Peyer's patch (tissue), 4 donors: ENCODE data around the gene GSX1. TPM values are rescaled to one million over a fixed set of nuclear protein-coding genes. Genes with fewer than 3 reads are reported as not detected.

Source experiments
- DNase-seq, 3 donors: peaks; one replicate each; pipeline ENCODE4 v3.0.0-alpha.2; 2017 to 2019
- H3K27ac ChIP-seq, 4 donors: fragments of 200-600 bp; sonication (generic); one replicate each; pipeline ENCODE4 v1.5.1; 2016 to 2019
- H3K27me3 ChIP-seq, 2 donors: fragments of 200-600 bp; sonication (generic); one replicate each; pipeline ENCODE4 v1.5.1; 2019
- H3K36me3 ChIP-seq, 3 donors: fragments of 200-600 bp; sonication (generic); one replicate each; pipeline ENCODE4 v1.5.1; 2016 to 2019
- H3K4me1 ChIP-seq, 4 donors: fragments of 200-600 bp; sonication (generic); one replicate each; pipeline ENCODE4 v1.5.1; 2016 to 2019
- H3K4me3 ChIP-seq, 4 donors: fragments of 200-600 bp; sonication (generic); 1 replicate in 3 of 4; 2 replicates in 1 of 4; pipeline ENCODE4 v1.5.1; 2016 to 2019; ENCODE audit warnings: mild to moderate bottlenecking in 1 of 4
- H3K9me3 ChIP-seq, 4 donors: fragments of 200-600 bp; sonication (generic); one replicate each; pipeline ENCODE4 v1.5.1; 2016 to 2019; ENCODE audit warnings: mild to moderate bottlenecking in 1 of 4
- CTCF ChIP-seq, 6 experiments: fragments of 450-650 bp in 4 of 6; fragments of 200-600 bp in 2 of 6; sonication (generic) in 1 of 6; IDR thresholded peaks; one replicate each; pipeline ENCODE4 v1.5.1; 2017 to 2019; ENCODE audit warnings: antibody characterized with exemption in 6 of 6, mild to moderate bottlenecking in 3 of 6, moderate library complexity in 1 of 6
- POLR2A ChIP-seq, 2 donors: fragments of 450-650 bp; IDR thresholded peaks; one replicate each; pipeline ENCODE4 v1.5.1; 2017; ENCODE audit warnings: antibody characterized with exemption in 2 of 2, mild to moderate bottlenecking in 2 of 2, moderate library complexity in 2 of 2
- total RNA-seq, 4 donors: library from RNA; depleted of rRNA; stranded (reverse); fragments of >200 nt; gene quantifications; one replicate each; pipeline ENCODE4 v1.1.0, GENCODE V29; 2016

The GSX1 gene
- total RNA-seq, 4 donors from 2014 or later: not detected

- Histone ChIP-seq H3K4me3 (no peak overlapping the region), H3K4me1 (peaks cover 0 to 27% (median 15%) of the 10 kb centered on the region in 4 donors), H3K36me3 (no peaks in the 10 kb centered on the region), H3K27me3 (peaks cover 0 to 66% of the 10 kb centered on the region in 2 donors), H3K27ac (no peak overlapping the region), H3K9me3 (no peaks in the 10 kb centered on the region)
- DNase-seq: no peak
- no peak for TF ChIP-seq CTCF (IDR thresholded peaks at IDR 0.05)
- no peak for TF ChIP-seq POLR2A (IDR thresholded peaks at IDR 0.05)
Observed at GRCh38 chr13:27794921-27795717, 2.8 kb downstream of the GSX1 start.

GRCh38 chr13:27795718-27796019 lies 3.4 kb downstream of the GSX1 start:
- Histone ChIP-seq H3K4me3 (no peak overlapping the region), H3K36me3 (no peaks in the 10 kb centered on the region), H3K27ac (no peak overlapping the region), H3K9me3 (no peaks in the 10 kb centered on the region), H3K27me3 (peaks cover 0 to 63% of the 10 kb centered on the region in 2 donors), H3K4me1 (peaks cover 0 to 22% (median 10%) of the 10 kb centered on the region in 4 donors)
- TF ChIP-seq CTCF (IDR thresholded peaks at IDR 0.05) (no peak), POLR2A (IDR thresholded peaks at IDR 0.05) (no peak)
- no peak for DNase-seq

DNA sequence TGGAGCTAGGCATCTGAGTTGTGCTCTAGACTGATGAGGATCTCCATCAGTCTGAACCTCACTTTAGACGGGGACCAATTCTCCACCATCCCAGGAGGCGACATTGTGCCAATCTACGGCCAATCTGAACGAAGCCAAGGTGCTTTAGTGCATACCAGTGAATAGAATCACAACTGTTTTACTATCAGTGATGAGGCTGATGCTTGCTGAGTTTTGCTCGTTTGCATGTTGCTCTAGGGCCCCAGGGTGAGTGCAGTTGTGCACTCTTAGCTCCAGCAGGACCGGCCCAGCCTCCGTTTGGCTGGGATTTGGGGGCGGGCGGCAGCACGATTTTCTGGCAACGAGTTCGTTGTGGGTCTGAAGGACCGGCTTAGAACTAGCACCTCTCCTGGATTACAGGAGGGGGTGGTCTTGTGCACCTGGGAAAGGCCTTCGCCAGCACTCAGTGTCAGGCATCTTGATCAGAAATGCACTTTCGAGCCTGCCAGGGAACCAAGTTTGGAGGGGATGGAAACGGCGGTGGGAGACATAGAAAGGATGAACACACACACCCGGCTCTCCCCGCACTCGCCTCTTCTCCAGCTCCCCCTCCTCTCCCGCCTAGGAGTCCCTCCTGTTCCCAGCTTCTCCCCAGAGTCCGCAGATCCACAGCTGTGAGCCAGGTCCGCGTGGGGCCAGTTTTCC lies 4.4 kb downstream of the GSX1 start:
- no peak overlapping the region for H3K4me3 ChIP-seq
- TF ChIP-seq POLR2A (IDR thresholded peaks at IDR 0.05) (no peak), CTCF (IDR thresholded peaks at IDR 0.05) (no peak)
- H3K27me3 ChIP-seq: peaks cover 0 to 52% of the 10 kb centered on the region in 2 donors
- H3K27ac ChIP-seq: no peak overlapping the region
- no peaks in the 10 kb centered on the region for H3K9me3 ChIP-seq
- no peaks in the 10 kb centered on the region for H3K36me3 ChIP-seq
- H3K4me1 ChIP-seq: peaks cover 0 to 11% (median 2%) of the 10 kb centered on the region in 4 donors
- DNase-seq: no peak

DNA sequence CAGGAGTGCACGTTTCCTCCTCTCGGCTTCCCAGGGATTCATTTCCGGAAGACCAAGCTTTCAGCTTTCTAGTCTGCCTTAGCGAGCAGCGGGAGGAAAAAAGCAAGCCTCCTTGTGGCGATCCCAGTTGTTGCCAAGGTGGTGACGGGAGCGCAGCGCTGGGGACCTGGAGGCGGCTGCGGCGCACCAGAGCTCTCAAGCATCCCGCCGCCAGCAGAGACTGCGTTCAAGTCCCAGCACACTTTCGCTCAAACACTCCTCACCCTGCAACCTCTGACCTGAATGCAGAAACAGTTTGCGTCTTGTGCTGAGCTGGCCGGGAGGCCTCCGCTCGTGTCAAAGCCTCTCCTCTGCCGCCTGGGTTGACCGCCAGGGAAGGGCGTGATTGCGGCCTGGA lies 4.9 kb downstream of the GSX1 start:
- Histone ChIP-seq H3K36me3 (no peaks in the 10 kb centered on the region), H3K27ac (no peak overlapping the region), H3K27me3 (peaks cover 0 to 47% of the 10 kb centered on the region in 2 donors), H3K9me3 (no peaks in the 10 kb centered on the region), H3K4me3 (no peak overlapping the region), H3K4me1 (peaks cover 0 to 6% (median 0%) of the 10 kb centered on the region in 4 donors)
- DNase-seq: no peak
- TF ChIP-seq POLR2A (IDR thresholded peaks at IDR 0.05) (no peak), CTCF (IDR thresholded peaks at IDR 0.05) (no peak)

DNA sequence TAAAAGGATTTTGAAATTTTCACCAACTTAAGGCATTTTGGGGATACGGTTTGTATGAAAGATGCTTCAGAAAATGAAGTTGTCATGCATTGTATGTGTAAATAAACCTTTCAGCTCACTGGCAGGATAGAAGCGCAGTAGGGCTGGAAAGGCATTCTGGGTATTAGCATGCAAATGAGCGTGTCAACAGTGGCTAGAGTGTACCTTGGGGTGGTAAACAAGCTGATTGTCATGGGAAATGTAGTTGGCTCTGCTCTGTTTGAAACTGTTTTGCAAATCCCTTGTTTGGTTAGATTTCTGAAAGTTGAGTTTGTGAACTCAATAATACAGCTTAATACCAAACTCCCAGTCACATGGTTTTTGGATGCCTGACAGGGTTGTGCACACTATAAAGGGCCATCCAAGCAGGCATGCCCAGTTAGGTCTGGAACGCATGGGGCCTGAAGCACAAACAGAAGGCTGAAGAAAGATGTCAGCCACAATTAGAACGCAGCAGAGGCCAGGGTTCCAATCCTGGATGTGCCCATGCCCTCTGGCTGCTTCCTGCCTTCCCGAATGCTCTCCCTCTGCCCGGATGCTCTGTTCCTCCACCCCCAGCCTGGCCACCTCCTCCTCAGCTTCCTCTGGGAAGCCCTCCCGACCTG lies 14.6 kb downstream of the GSX1 start:
- H3K4me3 ChIP-seq: no peak overlapping the region
- H3K4me1 ChIP-seq: no peaks in the 10 kb centered on the region
- TF ChIP-seq CTCF (IDR thresholded peaks at IDR 0.05) (no peak), POLR2A (IDR thresholded peaks at IDR 0.05) (no peak)
- H3K27ac ChIP-seq: no peak overlapping the region
- DNase-seq: no peak
- no peaks in the 10 kb centered on the region for H3K27me3 ChIP-seq
- H3K9me3 ChIP-seq: no peaks in the 10 kb centered on the region
- H3K36me3 ChIP-seq: no peaks in the 10 kb centered on the region
